Brain microvascular endothelial cell (primary cell): ENCODE measurements around the gene ZC3H18.

ENCODE experiments used
- DNase-seq: peaks from one replicate; pipeline ENCODE4 v3.0.0-alpha.2; 2020
- H3K27ac ChIP-seq: fragments of 250-450 bp; sonication (Bioruptor Pico); 2 replicates; pipeline ENCODE4 v1.5.1; 2020; ENCODE audit warnings: mild to moderate bottlenecking, moderate library complexity
- H3K27me3 ChIP-seq: fragments of 250-450 bp; sonication (Bioruptor Pico); replicated peaks from 2 replicates; pipeline ENCODE4 v1.5.1; 2020; ENCODE audit warnings: mild to moderate bottlenecking
- H3K36me3 ChIP-seq: fragments of 250-450 bp; sonication (Bioruptor Pico); replicated peaks from 2 replicates; pipeline ENCODE4 v1.5.1; 2020; ENCODE audit warnings: mild to moderate bottlenecking
- H3K4me3 ChIP-seq: 2 replicates; pipeline ENCODE4 v1.5.1; 2011; ENCODE audit warnings: low read depth, mild to moderate bottlenecking, control low read depth, low read length, moderate library complexity
- CTCF ChIP-seq: IDR thresholded peaks from 2 replicates; pipeline ENCODE4 v1.5.1; 2011; ENCODE audit warnings: low read depth, mild to moderate bottlenecking, moderate library complexity, low read length, control low read depth, inconsistent platforms; ENCODE audit errors: missing control alignments
- in situ Hi-C: cut with HindIII; loops from 2 replicates; pipeline ENCODE4 v1.10.0; 2017; ENCODE audit warnings: low sequenced_read_pairs, low pct_ligation_motif_present

ZC3H18 gene

DNA sequence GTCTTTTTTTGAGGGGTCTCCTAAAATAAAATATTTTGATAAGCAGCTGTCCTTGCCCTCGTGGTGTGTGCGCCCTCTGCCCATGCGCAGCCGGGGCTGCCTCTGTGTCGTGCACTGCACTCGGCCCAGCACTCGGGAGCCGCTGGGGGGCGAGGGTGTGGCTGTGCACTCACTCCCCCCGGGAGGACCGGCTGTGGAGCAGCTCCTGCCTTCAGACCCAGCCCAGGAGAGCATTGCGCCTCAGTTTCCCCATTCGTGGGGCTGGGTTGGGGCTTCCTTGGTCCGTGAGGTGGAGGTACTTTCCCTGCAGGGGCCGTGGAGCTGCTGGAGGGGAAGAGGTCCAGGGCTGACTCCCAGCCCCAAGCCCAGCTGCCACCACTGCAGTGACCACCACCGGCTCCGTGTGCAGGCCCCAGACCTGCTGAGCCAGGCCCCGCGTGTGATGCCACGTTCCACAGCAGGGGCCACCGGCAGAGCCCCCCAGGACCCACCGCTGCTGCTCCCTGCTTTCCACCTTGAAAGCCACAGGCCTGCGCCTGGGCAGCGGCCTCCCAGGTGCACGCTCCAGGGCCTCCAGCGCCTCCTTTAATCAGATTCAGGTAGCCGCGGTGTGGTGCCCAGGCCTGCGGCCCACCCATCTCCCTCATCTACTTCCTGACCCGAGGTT is 61.9 kb downstream of the ZC3H18 start:
- in situ Hi-C loops, result no loop called here

GRCh38 chr16:88632587-88632930 is 62.4 kb downstream of the ZC3H18 start:
- TF ChIP-seq CTCF, result no peak
- DNase-seq, result no peak
- Histone ChIP-seq H3K27ac (no peak overlapping the region), H3K27me3 (no peaks in the 10 kb centered on the region), H3K4me3 (no peak overlapping the region), H3K36me3 (peaks cover 41% of the 10 kb centered on the region)
- in situ Hi-C loops, result no loop called here

More for the DNA sequence above, 61.9 kb downstream of the ZC3H18 start:
- no peak overlapping the region for H3K27ac ChIP-seq
- H3K36me3 ChIP-seq, result peaks cover 46% of the 10 kb centered on the region
- TF ChIP-seq CTCF, result no peak
- no peaks in the 10 kb centered on the region for H3K27me3 ChIP-seq
- DNase-seq, result no peak
- no peak overlapping the region for H3K4me3 ChIP-seq

- peak; percentile 66 for TF ChIP-seq CTCF
- peak overlapping the region; percentile 55 for H3K4me3 ChIP-seq
- peaks cover 4% of the 10 kb centered on the region for H3K27me3 ChIP-seq
- H3K27ac ChIP-seq, result no peak overlapping the region
- H3K36me3 ChIP-seq, result peaks cover 30% of the 10 kb centered on the region
- in situ Hi-C loops, result no loop called here
- DNase-seq, result peak; percentile 30
Measured at GRCh38 chr16:88633684-88634140, 63.5 kb downstream of the ZC3H18 start.

GRCh38 chr16:88634141-88634993 is 64.2 kb downstream of the ZC3H18 start:
- peaks cover 10% of the 10 kb centered on the region for H3K27me3 ChIP-seq
- H3K4me3 ChIP-seq, result peak overlapping the region; percentile 55
- in situ Hi-C loops, result no loop called here
- peak; percentile 32 for DNase-seq
- peak overlapping the region; percentile 51 for H3K27ac ChIP-seq
- TF ChIP-seq CTCF, result no peak
- H3K36me3 ChIP-seq, result peaks cover 24% of the 10 kb centered on the region

DNA sequence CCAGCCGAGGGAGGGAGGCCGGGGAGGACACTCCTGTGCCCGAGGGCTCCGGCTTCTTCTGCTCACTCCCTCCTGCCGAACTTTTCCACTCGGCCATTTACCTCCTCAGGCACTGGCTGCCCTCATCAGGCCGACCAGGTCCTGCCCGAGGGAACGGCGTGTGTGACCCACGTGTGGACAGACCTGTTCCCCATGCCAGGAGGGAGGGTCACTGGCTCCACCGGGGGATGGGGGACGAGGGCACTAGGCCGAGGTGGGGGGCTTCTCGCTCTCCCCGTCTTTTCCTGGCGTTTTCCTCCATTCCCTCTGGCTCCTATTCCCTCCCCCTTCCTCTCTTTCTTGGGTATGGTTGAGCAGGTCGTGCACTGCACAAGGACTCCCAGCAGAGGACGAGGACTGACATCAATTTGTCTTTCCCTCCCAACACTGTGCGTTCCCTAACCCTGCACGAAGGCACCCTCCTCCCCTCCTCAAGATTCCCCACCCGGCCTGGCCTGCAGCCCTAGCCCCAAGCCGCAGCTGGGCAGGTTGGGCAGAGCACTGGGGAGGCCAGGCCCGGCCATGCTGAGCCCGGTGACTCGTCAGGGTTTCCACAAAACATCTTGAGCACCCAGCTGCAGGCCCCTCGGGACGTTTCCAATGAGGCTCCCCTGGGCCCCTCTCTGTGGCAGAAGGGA is 64.9 kb downstream of the ZC3H18 start:
- Histone ChIP-seq H3K27me3 (peaks cover 18% of the 10 kb centered on the region), H3K27ac (peak overlapping the region; percentile 51), H3K36me3 (peaks cover 20% of the 10 kb centered on the region), H3K4me3 (peak overlapping the region; percentile 55)
- TF ChIP-seq CTCF, result no peak
- in situ Hi-C loops, result no loop called here
- no peak for DNase-seq
